Ectodermal cell (in vitro differentiated cells): ENCODE results near the gene PLLP.
A peak's percentile ranks its signal among the peaks of the same experiment; 100 is the strongest.
"Not testable (repeated sequence)": the region's sequence is repeated elsewhere in the genome, so short reads cannot be mapped to it uniquely, and the experiment has no call there.

ENCODE experiments used
- H3K27ac ChIP-seq: 2 replicates; pipeline ENCODE4 v1.7.0; 2013; ENCODE audit warnings: mild to moderate bottlenecking, low read depth, low read length; ENCODE audit not compliant: insufficient read depth, poor library complexity, severe bottlenecking
- H3K27me3 ChIP-seq: 2 replicates; pipeline ENCODE4 v1.7.0; 2013; ENCODE audit warnings: mild to moderate bottlenecking, low read length; ENCODE audit not compliant: insufficient read depth, control insufficient read depth, poor library complexity, severe bottlenecking
- H3K36me3 ChIP-seq: one replicate; pipeline ENCODE4 v1.7.0; 2013; ENCODE audit warnings: low read length; ENCODE audit not compliant: control insufficient read depth, insufficient read depth
- H3K4me1 ChIP-seq: one replicate; pipeline ENCODE4 v1.7.0; 2013; ENCODE audit warnings: low read length; ENCODE audit not compliant: control insufficient read depth, insufficient read depth
- H3K4me3 ChIP-seq: 2 replicates; pipeline ENCODE4 v1.7.0; 2013; ENCODE audit warnings: low read depth, low read length, control low read depth; ENCODE audit not compliant: insufficient read depth
- H3K9me3 ChIP-seq: 2 replicates; pipeline ENCODE4 v1.7.0; 2013; ENCODE audit warnings: mild to moderate bottlenecking, low read length, moderate library complexity; ENCODE audit not compliant: control insufficient read depth
- WGBS, 2 experiments: methylation state at CpG; one replicate each; pipeline ENCODE4 v1.1.7; 2013; ENCODE audit warnings: missing lambda C conversion rate in 2 of 2; 5-methylcytosine and 5-hydroxymethylcytosine counted together

PLLP gene

GRCh38 chr16:57273826-57274225 is 10.6 kb downstream of the PLLP start:
- Histone ChIP-seq H3K4me1 (peaks cover 17% of the 10 kb centered on the region), H3K27ac (no peak overlapping the region), H3K36me3 (no peaks in the 10 kb centered on the region), H3K4me3 (no peak overlapping the region), H3K27me3 (no peaks in the 10 kb centered on the region), H3K9me3 (no peaks in the 10 kb centered on the region)
- 91 to 93% methylated on average over 5 of the region's 5 CpGs for WGBS, 2 experiments

GRCh38 chr16:57273359-57273758 is 11.1 kb downstream of the PLLP start:
- no peaks in the 10 kb centered on the region for H3K9me3 ChIP-seq
- 69% methylated on average over 1 of the region's 1 CpG for WGBS, 2 experiments
- H3K4me3 ChIP-seq: no peak overlapping the region
- H3K36me3 ChIP-seq: no peaks in the 10 kb centered on the region
- H3K4me1 ChIP-seq: peaks cover 17% of the 10 kb centered on the region
- H3K27me3 ChIP-seq: no peaks in the 10 kb centered on the region
- peak overlapping the region; percentile 58 for H3K27ac ChIP-seq

GRCh38 chr16:57271867-57272495 is 12.5 kb downstream of the PLLP start:
- Histone ChIP-seq H3K9me3 (no peaks in the 10 kb centered on the region), H3K27ac (no peak overlapping the region), H3K36me3 (no peaks in the 10 kb centered on the region), H3K27me3 (no peaks in the 10 kb centered on the region), H3K4me1 (peaks cover 17% of the 10 kb centered on the region), H3K4me3 (no peak overlapping the region)
- 92 to 94% methylated on average over 5 of the region's 5 CpGs for WGBS, 2 experiments

GRCh38 chr16:57271063-57271345 is 13.5 kb downstream of the PLLP start:
- Histone ChIP-seq H3K4me3 (no peak overlapping the region), H3K27ac (no peak overlapping the region), H3K4me1 (peaks cover 17% of the 10 kb centered on the region), H3K9me3 (no peaks in the 10 kb centered on the region), H3K36me3 (no peaks in the 10 kb centered on the region), H3K27me3 (no peaks in the 10 kb centered on the region)
- 88 to 89% methylated on average over 7 of the region's 7 CpGs for WGBS, 2 experiments

- Histone ChIP-seq H3K27me3 (no peaks in the 10 kb centered on the region), H3K27ac (no peak overlapping the region), H3K4me3 (no peak overlapping the region), H3K4me1 (peaks cover 17% of the 10 kb centered on the region), H3K9me3 (no peaks in the 10 kb centered on the region), H3K36me3 (no peaks in the 10 kb centered on the region)
- 59 to 65% methylated on average over 23 to 25 of the region's 25 CpGs for WGBS, 2 experiments
Measured at GRCh38 chr16:57270221-57271062, 14.0 kb downstream of the PLLP start.

- Histone ChIP-seq H3K4me3 (no peak overlapping the region), H3K27ac (no peak overlapping the region), H3K4me1 (peaks cover 17% of the 10 kb centered on the region), H3K27me3 (no peaks in the 10 kb centered on the region), H3K36me3 (no peaks in the 10 kb centered on the region), H3K9me3 (no peaks in the 10 kb centered on the region)
- WGBS, 2 experiments: 77 to 81% methylated on average over 14 of the region's 14 CpGs
Measured at GRCh38 chr16:57268804-57269800, 15.4 kb downstream of the PLLP start.

GRCh38 chr16:57267343-57267742 is 17.1 kb downstream of the PLLP start:
- not testable (repeated sequence) for H3K27me3 ChIP-seq, H3K36me3 ChIP-seq, H3K9me3 ChIP-seq, H3K27ac ChIP-seq, H3K4me3 ChIP-seq
- WGBS, 2 experiments: 82 to 89% methylated on average over 2 of the region's 2 CpGs
- H3K4me1 ChIP-seq: peaks cover 12% of the 10 kb centered on the region

GRCh38 chr16:57266531-57267260 is 17.8 kb downstream of the PLLP start:
- no peaks in the 10 kb centered on the region for H3K36me3 ChIP-seq

GRCh38 chr16:57265850-57266530 is 18.5 kb downstream of the PLLP start:
- H3K27me3 ChIP-seq: no peaks in the 10 kb centered on the region
- no peaks in the 10 kb centered on the region for H3K9me3 ChIP-seq
- H3K36me3 ChIP-seq: no peaks in the 10 kb centered on the region
- H3K4me1 ChIP-seq: peaks cover 11% of the 10 kb centered on the region
- WGBS, 2 experiments: 90 to 93% methylated on average over 16 of the region's 16 CpGs
- no peak overlapping the region for H3K27ac ChIP-seq
- H3K4me3 ChIP-seq: no peak overlapping the region

More at GRCh38 chr16:57266531-57267260, 17.8 kb downstream of the PLLP start:
- Histone ChIP-seq H3K9me3 (no peaks in the 10 kb centered on the region), H3K27me3 (no peaks in the 10 kb centered on the region), H3K4me3 (no peak overlapping the region), H3K4me1 (peaks cover 12% of the 10 kb centered on the region), H3K27ac (no peak overlapping the region)
- 70 to 72% methylated on average over 6 of the region's 6 CpGs for WGBS, 2 experiments
